ACHN (cell line): ENCODE results near the gene STK17B.
A peak's percentile ranks its signal among the peaks of the same experiment; 100 is the strongest.

ENCODE experiments used
- DNase-seq: peaks from one replicate; pipeline ENCODE4 v3.0.0-alpha.2; 2015
- in situ Hi-C: cut with HindIII; loops from 2 replicates; pipeline ENCODE4 v1.10.0; 2017; ENCODE audit warnings: low sequenced_read_pairs, low pct_ligation_motif_present, low pct_unique_long_range_greater_than_20kb

The STK17B gene

GRCh38 chr2:196130039-196130825 is 41.1 kb downstream of the STK17B start:
- in situ Hi-C loops = no loop called here
- peak; percentile 4 for DNase-seq

- no peak for DNase-seq
- in situ Hi-C loops = no loop called here
Measured at GRCh38 chr2:196128749-196129148, 42.6 kb downstream of the STK17B start.

- in situ Hi-C loops = no loop called here
- no peak for DNase-seq
Measured at GRCh38 chr2:196125596-196125995, 45.8 kb downstream of the STK17B start.

DNA sequence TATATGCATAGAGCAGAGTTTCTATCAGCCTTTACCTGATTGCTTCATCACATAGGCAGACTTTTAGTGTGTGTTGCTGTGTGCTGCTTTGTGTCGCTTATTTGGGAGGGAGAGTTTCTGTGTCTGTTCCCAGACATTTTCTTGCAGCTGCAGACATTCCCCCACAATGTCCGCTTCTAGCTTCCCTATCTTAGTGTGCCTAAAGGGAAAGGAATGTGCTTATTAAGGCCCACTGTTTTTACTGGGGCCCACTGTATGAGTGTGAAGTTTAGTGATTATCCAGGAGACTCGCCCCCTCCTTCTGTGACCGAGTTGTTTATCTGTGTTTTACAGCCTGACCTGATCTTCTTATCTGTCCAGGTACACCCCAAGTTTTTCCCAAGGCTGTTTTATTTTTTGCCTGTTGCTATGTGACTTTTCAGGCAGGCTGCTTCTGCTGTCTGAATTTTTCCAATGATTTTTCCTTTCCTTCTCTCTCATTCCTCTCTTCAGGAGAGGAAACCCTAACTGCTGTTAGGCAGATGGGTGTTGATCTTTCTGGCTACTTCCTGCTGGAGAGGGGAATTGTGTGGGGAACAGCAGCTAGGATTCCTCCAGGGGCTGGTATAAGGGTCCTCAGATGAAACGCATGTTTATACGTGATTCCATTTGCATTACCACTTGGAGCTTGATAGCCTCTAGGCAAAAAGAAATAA is 47.6 kb downstream of the STK17B start:
- in situ Hi-C loops = no loop called here
- no peak for DNase-seq

DNA sequence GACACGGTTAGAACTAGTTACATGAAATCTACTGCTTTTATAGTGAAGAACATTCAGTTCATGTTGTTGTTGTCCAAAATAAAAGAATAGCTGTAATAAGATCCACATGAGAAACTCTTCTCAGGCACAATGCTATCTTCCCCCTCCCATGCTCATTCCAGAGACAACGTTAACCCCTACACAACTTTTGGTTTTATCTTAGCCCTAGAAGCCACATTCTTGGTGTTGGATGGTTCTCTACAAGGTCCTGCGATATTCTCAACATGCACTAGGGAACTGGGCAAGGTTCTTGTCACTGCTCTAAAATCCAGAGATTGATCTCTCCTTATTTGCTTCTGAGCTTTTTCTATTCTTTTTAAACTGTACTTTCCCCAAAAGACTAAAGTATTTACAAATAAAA is 51.5 kb downstream of the STK17B start:
- in situ Hi-C loops = no loop called here

GRCh38 chr2:196117214-196117705 is 54.1 kb downstream of the STK17B start:
- in situ Hi-C loops = no loop called here
- no peak for DNase-seq

More for the DNA sequence above, 51.5 kb downstream of the STK17B start:
- no peak for DNase-seq

DNA sequence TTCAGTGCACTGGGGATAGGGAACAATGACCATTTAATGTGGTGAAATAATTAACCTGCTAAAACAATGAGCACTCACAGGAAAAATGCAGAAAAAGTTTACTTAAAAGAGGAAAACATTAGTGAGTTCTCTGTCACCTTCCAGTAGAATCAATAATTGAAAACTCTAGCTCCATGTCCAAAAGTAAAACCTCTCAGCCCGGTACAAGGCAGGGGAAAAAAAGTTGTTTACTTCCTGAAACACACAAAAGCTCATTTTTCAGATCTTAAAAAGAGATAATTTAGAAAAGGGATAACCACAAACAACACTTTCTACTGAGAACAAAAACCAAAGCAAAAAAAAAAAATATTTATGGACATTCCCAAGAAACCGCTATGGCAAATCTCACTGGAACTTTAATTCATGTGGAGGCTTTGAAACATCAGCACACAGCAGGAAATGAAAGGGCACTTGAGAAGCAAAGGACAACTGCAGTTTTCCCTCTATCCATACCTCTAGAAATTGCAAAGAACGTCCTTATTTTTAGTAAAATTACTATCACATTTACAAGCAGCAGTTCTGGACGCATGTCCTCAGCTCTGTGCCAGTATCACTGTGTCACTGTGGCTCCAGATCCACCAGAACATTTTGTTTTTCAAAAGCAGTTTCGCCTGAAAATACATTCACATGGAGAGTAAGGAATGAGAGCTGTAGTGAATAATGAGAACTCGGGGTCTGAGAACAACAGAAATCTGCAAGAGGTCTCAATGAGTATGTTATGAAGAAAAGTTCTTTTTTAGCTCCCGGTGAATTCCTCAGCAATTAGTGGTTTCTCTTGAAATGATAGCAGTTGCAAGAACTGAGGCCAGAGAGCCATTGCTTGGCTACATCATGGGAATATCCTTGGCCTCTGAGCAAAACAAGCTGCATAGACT is 58.1 kb downstream of the STK17B start:
- no peak for DNase-seq
- in situ Hi-C loops = no loop called here

GRCh38 chr2:196112418-196113034 is 58.9 kb downstream of the STK17B start:
- in situ Hi-C loops = no loop called here
- peak; percentile 66 for DNase-seq

- in situ Hi-C loops = no loop called here
- no peak for DNase-seq
Measured at GRCh38 chr2:196108604-196109003, 62.8 kb downstream of the STK17B start.

- in situ Hi-C loops = no loop called here
- DNase-seq = no peak
Measured at GRCh38 chr2:196105951-196106350, 65.4 kb downstream of the STK17B start.

DNA sequence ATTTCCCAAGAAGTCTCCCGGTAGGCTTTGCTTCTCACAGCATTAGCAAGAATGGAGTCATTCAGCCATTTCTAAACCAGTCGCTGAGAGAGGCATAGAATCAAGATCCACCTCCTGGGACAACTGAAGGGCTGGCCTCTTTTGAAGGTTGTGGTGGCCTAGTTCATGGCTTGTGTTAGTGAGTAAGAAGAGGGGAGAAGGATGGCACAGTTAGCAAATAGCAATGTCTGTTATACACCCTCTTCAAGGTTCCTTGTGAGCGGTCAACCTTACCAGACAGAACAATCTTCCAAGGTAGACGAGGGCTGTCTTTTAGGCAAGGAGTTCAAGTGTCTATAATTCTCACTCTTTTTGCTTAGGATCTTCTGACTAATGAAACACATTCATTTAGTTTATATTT is 67.3 kb downstream of the STK17B start:
- in situ Hi-C loops = no loop called here

DNA sequence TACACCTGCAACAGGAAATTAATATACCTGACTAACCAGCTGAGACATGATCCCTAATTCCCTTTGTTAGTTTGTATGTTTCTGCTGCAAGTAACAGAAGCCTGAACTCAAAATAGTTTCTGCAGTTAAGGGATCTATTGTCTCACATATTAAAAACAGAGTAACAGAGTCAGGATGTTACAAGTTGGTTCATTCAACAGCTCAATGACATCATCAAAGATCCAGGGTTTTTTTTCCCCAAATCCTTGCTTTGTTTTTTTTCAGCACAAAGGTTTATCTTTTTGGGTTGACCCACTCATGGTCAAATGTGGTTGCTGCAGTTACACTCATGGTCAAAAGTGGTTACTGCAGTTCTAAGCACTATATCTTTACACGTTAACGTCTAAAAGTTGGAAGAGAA is 67.8 kb downstream of the STK17B start:
- no peak for DNase-seq
- in situ Hi-C loops = no loop called here

More for the DNA sequence above, 67.3 kb downstream of the STK17B start:
- no peak for DNase-seq

DNA sequence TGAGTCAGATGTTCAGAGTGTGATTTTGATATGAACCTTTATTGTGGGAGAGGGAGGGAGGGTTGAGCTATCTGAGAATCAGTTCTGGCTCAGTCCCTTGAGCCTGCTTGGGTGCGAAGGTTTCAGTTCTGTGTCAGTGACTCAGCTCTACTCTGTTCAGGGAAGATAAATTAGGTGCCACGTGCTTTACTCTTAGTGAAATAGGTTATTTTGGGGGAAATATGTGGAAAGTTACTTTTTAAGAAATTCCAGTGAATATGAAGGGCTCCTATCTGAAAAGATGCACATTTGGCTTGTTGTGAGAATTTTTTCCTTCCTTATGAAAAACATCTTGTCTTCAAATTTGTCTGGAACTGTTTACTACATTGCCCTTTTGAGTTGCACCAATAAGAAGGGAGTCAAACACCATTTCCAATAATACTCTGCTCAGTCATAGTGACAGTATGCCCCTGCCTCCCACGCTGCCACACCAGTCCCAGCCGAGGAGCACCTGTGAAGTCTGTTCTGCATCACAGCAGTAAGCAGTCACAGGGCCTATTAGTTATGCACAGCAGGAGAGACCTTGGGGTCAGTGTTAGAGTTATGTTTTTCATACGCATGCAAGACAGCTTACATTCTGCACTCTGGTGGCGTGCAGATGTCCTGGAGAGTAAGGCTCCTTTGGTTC is 69.9 kb downstream of the STK17B start:
- in situ Hi-C loops = no loop called here
- DNase-seq = no peak

GRCh38 chr2:196099916-196100315 is 71.5 kb downstream of the STK17B start:
- DNase-seq = no peak
- in situ Hi-C loops = no loop called here

DNA sequence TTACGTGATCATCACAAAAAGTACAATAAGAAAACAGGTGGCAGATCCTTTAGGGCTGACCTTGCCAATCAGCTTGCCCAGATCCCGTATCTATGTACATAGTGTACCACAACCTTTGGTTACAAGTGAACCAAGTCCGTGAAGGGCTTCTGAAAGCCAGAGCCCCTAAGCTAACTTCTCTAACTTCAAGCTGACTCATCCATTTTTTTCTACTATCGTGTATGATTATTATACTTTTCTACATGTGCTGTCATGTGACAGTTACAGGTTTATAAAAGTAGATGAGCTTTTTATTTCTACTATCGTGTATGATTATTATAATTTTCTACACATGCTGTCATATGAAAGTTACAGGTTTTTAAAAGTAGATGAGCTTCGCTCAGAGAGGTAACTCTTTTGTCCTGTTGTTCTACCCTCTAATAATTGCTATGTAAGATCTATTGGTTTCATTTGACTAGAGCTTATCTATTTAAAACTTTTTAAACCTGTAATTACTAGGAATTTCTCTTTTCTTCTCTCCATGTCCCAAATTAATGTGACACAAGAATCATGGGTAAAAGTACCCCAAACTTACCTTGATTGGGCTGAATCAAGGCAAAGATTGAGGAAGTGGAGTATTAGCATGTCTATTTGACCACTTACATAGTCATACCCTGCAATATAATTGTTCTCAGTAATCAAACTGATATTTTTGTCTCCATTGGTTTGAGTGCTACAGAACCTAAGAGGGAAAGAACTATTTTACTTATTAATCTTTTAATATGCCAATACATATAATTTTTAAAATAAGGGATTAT is 73.3 kb downstream of the STK17B start:
- in situ Hi-C loops = no loop called here
- no peak for DNase-seq

DNA sequence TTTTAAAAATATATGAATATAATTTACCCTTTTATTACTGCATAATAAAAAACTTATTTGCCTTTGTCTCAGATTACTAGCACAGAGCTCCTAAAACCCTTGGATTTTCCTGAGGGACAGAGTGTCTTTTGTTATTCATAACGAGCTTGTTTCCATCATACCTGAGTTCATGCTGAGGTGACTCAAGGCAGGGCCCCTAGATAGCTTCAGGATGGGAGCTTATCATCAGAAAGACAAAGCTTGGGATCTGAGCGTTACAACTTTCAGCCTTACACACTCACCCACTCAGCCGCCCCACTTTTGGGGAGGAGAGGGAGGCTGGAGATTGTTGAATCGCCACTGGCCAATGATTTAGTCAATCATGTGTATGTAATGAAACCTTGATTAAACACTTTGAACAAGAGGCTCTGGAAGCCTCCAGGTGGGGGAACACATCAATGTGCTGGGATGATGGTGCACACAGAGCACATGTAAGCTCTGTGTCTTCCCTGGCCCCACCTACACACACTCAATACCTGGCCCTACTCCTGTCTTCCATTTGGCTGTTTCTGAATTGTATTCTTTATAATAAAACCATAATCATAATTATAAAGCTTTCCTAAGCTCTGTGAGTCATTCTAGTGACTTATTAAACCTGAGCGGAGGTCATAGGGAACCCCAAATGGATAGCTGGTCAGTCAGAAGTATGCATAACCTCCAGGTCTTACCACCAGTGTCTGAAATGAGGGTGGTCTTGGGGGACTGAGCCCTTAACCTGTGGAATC is 74.2 kb downstream of the STK17B start:
- no peak for DNase-seq
- in situ Hi-C loops = no loop called here

GRCh38 chr2:196096264-196096663 is 75.1 kb downstream of the STK17B start:
- no peak for DNase-seq
- in situ Hi-C loops = no loop called here
